Thyroid gland (tissue), 4 donors: ENCODE data around the gene ARHGEF33.

Experiments
- CTCF ChIP-seq, 6 experiments: fragments of 200-600 bp in 3 of 6; fragments of 450-650 bp in 3 of 6; sonication (generic) in 3 of 6; IDR thresholded peaks; one replicate each; pipeline ENCODE4 v1.5.1; 2016 to 2019; ENCODE audit warnings: antibody characterized with exemption in 6 of 6, mild to moderate bottlenecking in 2 of 6, inconsistent platforms in 1 of 6, moderate library complexity in 1 of 6
- POLR2A ChIP-seq, 2 donors: fragments of 450-650 bp; IDR thresholded peaks; one replicate each; pipeline ENCODE4 v1.6.1; 2017; ENCODE audit warnings: antibody characterized with exemption in 2 of 2, mild to moderate bottlenecking in 2 of 2, moderate library complexity in 1 of 2

- TF ChIP-seq CTCF (IDR thresholded peaks at IDR 0.05) (no peak), POLR2A (IDR thresholded peaks at IDR 0.05) (no peak)
These were observed 125.7 kb downstream of the ARHGEF33 start for GRCh38 chr2:39015424-39015823.
